AG09319 (cell line): ENCODE measurements around the gene UBAC1.

Source experiments
- DNase-seq: peaks from one replicate; pipeline ENCODE4 v3.0.0-alpha.2; 2010; ENCODE audit warnings: low read depth; ENCODE audit errors: extremely low read depth
- TF ChIP-seq, protein P1 (sequence below): IDR thresholded peaks from 2 replicates; pipeline ENCODE4 v1.5.1; 2011; ENCODE audit warnings: low read depth, mild to moderate bottlenecking, inconsistent platforms, low read length, moderate library complexity

UBAC1 gene

DNA sequence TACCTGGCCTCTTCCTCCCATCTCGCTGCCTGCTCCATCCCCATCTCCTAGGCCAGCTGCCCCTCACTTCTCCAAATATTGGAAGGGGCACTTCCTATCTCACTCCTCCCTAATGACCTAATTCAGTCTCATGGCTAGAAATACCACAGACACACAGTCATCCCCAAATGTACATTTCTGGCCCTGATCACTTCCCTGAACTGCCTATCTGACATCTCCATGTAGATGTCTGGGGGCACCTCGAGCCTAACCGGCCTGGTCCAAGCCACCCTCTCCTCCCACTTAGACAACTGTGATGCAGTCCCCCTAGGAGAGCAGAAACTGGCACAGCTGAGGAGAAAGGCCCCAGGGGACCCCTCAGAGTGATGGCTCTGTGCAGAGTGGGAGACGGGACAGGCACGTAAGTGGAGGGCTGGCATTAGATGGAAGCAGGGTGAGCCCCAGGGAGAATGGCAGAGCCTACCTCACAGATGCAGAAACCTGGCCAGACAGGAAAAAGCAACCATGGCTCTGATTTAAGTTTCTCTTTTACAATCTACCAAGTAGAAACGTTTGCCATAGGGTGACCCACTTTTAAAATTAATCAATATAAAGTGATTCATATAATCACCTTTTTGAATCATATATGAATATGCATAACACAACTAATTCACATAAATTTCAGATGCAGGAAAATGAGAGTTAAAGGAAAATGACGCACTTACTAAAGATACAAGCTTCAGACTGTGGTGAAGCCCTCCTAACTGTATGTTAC, 75.9 kb downstream of the UBAC1 start:
- TF ChIP-seq, protein P1, sequence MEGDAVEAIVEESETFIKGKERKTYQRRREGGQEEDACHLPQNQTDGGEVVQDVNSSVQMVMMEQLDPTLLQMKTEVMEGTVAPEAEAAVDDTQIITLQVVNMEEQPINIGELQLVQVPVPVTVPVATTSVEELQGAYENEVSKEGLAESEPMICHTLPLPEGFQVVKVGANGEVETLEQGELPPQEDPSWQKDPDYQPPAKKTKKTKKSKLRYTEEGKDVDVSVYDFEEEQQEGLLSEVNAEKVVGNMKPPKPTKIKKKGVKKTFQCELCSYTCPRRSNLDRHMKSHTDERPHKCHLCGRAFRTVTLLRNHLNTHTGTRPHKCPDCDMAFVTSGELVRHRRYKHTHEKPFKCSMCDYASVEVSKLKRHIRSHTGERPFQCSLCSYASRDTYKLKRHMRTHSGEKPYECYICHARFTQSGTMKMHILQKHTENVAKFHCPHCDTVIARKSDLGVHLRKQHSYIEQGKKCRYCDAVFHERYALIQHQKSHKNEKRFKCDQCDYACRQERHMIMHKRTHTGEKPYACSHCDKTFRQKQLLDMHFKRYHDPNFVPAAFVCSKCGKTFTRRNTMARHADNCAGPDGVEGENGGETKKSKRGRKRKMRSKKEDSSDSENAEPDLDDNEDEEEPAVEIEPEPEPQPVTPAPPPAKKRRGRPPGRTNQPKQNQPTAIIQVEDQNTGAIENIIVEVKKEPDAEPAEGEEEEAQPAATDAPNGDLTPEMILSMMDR: no peak

DNA sequence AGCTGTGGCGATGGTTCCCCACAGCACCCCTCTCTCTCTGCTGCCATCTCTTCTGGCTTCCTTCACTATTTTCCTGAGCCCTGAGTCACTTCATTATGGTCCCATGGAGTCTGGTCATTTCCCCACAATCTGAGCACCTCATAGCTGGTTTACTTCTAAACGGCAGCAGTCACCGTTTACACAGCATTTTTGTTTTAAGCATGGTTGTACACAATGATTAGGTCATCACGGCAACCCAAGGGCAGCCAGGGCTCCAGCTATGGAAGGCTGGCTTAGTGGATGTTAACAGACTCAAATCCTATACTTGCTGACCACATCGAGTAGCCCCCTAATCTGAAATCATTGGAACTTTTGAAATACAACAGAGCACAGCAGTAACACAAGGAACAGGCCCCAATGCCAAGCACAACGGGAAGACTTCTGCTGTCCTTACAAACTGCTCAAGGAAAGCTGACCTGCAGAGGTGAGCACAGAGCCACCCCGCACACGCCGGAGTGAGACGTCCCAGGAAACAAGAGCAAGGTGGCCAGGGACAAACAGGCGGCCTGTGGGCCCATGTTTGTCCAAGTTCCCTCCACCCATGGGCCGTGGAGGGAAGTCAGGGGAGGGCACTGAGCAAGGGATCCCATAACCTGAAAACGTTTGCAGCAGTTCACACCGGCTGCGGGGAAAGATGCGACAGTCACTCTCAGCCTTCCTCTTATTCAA, 76.7 kb downstream of the UBAC1 start:
- TF ChIP-seq, protein P1: no peak
- DNase-seq: no peak

More for the DNA sequence above, 75.9 kb downstream of the UBAC1 start:
- DNase-seq: no peak

DNA sequence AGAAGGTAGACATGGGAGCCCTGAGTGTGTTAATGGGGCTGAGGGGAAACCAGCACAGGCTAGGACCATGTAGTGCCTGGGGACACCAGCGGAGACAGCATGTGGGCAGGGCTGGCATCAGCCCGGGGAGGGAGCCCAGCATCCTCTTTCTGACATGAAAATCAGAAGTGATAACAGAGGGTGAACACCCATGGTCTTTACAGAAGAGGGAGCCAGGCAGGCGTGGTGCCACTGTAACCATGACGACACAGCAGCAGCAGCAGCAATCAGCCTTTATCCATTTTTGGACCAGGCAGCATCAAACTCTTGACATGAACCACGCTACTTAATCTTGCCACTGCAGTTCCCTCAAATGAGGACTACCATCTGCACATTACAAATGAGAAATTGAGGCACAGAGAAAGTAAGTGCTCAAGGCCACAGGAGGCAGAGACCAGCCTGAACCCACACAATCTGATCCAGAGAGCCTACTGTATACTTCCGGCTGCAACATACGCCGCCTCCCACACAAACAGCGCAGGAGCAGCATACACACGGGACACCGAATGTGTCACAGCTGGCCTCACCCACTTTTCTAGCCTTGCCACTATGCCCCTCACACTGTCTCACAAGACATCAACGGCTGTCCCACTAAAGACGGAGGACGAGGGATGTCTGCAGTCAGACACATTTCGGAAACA, 77.6 kb downstream of the UBAC1 start:
- TF ChIP-seq, protein P1: no peak
- no peak for DNase-seq
